ENCODE data around the gene PAQR4.

- no peak for TF ChIP-seq CHD2 (IDR thresholded peaks at IDR 0.05; ENCODE audit: low read length, partially characterized antibody)
- no peak for TF ChIP-seq POLR2A (IDR thresholded peaks at IDR 0.05; ENCODE audit: low read length)
- no peak for TF ChIP-seq CTCF (IDR thresholded peaks at IDR 0.05)
- TF ChIP-seq RAD21 (conservative IDR thresholded peaks at IDR 0.05 in 1 of 2, IDR thresholded peaks at IDR 0.05 in 1 of 2) = no peak
- no peak for TF ChIP-seq BHLHE40 (IDR thresholded peaks at IDR 0.05; ENCODE audit: low read depth, low read length)
- no peak for TF ChIP-seq RNF2 (IDR thresholded peaks at IDR 0.05; ENCODE audit: borderline replicate concordance, low read depth)
- no peak for TF ChIP-seq REST (IDR thresholded peaks at IDR 0.05)
- TF ChIP-seq EP300 (IDR thresholded peaks at IDR 0.05) = no peak
- TF ChIP-seq PBX3 (IDR thresholded peaks at IDR 0.05) = no peak
- no peak for TF ChIP-seq HDAC2 (IDR thresholded peaks at IDR 0.05)
- no peak for TF ChIP-seq ESRRA (IDR thresholded peaks at IDR 0.05; ENCODE audit: borderline replicate concordance, low read length)
- TF ChIP-seq JUN (IDR thresholded peaks at IDR 0.05) = no peak
- TF ChIP-seq FOXS1 (CRISPR knock-in tag; IDR thresholded peaks at IDR 0.05) = no peak
- TF ChIP-seq CEBPB (IDR thresholded peaks at IDR 0.05) = no peak
Measured at GRCh38 chr16:2975161-2975795, 6.1 kb downstream of the PAQR4 start.
